HT-29 (cell line): ENCODE measurements around the gene PRKCE. TPM values are rescaled to one million over a fixed set of nuclear protein-coding genes. Genes with fewer than 3 reads are reported as not detected.

Source experiments
- DNase-seq: peaks from one replicate; pipeline ENCODE4 v3.0.0-alpha.2; 2015; ENCODE audit warnings: low spot score
- total RNA-seq: library from RNA; depleted of rRNA; stranded (reverse); fragments of >200 nt; shearing (Covaris generic); gene quantifications from 2 replicates; pipeline ENCODE4 v1.2.3, GENCODE V29; 2014

Gene PRKCE
- total RNA-seq, 1 experiment from 2014 or later = 17.7 TPM

GRCh38 chr2:45804987-45805755, 153.7 kb downstream of the PRKCE start:
- no peak for DNase-seq

DNA sequence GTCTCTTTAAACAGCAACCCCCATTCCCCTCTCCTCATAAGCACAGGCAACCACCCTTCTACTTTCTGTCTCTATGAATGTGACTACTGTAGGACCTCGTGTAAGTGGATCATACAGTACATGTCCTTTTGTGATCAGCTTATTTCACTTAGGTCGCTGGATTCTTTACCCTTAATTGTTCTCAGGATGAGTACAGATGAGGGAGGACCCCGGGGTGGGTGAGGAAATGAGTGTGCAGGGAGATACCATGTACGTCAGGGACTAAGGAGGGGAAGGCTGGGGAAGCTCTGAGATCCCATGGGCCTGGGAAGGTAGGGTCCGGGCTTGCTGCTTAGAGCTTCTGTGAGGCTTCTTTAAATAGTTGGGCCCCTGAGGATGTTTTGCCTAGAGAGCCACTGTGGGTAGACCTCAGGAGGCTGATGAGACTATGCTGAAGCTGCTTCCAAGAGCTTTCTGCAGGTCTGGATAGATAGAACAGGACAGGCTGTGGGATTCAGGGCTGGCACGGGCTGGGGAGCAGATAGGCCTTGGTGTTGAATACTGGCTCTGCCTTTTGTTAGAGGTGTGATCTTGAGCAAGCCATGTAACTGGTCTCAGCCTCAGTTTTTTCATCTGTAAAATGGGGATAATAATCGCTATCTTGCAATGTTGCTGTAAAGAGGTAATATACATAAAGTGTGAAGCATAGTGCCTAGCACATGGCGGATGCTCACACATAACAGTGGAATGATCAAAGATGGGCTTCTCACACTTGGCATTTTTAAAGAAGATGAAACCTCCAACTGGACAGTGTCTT, 155.3 kb downstream of the PRKCE start:
- no peak for DNase-seq

DNA sequence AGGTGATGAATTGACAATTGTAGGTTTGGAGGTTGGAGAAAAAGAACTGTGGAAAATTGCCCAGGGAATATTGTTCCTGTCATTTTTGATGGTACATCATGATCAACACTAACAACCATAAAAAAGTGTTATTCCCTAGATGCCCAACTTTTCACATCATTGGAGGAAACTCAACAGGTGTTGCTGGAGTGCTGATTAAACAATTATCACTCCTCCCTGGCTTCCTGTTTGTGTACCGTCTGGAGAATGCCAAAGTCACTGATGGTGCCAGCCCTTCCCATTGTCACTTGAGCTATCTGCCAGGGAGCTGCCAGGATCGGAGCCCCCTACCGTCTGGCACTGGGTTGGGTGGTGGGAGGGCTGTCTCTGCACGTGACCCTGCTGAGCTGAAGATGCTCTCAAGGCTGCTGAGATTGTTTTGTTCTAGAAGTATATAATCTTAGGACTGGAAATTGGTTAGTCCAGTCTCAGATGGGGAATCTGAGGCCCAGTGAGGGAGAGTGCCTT, 156.9 kb downstream of the PRKCE start:
- no peak for DNase-seq

- DNase-seq = no peak
These were observed 157.7 kb downstream of the PRKCE start for GRCh38 chr2:45809205-45809604.

GRCh38 chr2:45812011-45812500, 160.6 kb downstream of the PRKCE start:
- DNase-seq = no peak

- no peak for DNase-seq
These were observed 161.8 kb downstream of the PRKCE start for GRCh38 chr2:45813003-45813941.

DNA sequence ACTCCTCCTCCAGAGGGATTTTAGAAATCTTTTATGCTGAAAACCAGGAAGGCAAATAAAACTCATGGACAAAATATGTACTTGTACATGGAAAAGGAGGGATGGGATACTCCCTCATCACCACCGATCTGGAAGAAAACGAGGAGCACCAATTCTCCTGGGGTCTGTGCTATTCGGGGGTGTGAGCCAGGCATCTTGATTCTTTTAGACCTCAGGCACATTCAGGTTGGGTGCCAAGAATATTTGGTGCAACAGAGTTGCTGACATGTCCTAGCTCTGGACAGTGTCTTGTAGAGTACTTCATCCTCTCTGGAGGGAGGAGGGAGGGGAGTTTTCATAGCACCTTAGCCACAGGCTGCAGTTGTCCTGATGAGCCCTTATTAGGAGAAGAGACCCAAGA, 163.0 kb downstream of the PRKCE start:
- DNase-seq = no peak

- DNase-seq = no peak
These were observed 163.6 kb downstream of the PRKCE start for GRCh38 chr2:45814951-45815621.

DNA sequence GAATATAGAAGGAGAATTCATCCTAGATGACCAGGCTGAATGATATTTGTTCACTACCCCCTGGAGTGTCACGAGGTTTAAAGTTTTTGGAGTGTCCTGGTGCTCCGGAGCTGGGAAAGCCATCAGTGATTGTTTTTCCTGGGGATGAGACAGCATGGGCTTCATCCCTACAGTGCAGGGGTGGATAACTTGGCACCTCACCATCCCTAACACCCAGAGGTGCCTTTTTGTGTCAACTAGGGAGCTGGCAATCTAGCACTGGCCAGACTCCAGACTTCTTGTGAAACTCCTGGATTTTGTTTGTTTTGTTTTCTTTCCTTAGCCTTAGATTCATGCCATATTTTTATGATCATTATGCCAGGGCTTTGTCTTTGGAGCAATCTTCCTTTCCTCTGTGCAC, 164.8 kb downstream of the PRKCE start:
- DNase-seq = no peak

GRCh38 chr2:45818591-45818990, 167.1 kb downstream of the PRKCE start:
- DNase-seq = no peak

DNA sequence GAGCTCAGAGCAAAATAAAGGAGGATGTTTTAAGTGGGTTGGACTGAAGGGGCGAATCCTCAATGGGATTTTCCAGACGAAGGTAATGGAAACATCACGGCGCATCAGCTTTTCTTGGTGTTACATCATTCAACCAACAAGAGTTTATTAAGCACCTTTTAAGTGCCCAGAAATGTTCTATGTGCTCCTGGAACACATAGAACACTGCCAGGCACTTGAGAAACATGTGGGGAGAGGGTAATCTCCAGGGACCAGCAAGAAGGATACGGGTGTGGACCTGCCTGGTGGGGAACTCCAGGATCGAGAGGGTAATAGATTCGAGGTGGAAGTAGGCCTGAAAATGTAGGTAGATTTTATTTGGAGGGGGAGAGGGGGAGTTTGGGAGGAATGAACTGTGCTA, 168.6 kb downstream of the PRKCE start:
- DNase-seq = no peak

DNA sequence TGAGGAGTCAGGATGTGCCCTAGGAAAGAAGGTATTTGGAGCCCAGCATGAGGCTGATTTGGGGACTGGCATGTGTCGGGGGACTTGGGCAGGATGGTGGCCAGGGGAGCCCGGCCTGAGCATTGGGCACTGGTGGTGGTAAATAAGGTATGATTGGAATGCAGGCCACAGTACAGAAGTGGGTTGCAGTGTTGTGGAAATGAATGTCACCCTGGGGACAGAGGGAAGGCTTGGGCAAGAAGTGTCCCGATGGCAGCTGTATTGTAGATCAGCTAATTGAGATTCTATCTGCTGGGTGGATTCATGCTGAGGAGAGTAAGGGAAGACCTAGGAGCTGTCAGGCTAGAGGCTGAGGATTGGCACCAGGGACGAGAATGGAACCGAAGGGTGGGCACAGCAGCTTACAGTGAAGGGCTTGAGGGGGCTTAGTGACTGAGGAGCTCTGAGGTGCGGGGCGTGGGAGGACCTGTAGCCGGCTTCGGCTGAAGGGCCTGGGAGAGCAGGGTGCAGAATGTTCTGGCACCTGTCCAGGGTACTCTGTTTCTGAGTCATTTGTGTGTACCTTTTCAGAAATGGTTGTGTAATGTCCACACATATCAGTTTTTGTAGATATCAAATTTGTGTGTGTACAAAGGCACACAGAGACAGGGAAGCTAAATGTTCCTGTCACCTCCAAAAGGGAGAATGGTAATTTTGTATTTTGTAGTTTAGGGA, 170.2 kb downstream of the PRKCE start:
- DNase-seq = peak; percentile 79

- DNase-seq = no peak
These were observed 170.8 kb downstream of the PRKCE start for GRCh38 chr2:45822272-45822630.

- no peak for DNase-seq
These were observed 172.3 kb downstream of the PRKCE start for GRCh38 chr2:45823723-45824206.

DNA sequence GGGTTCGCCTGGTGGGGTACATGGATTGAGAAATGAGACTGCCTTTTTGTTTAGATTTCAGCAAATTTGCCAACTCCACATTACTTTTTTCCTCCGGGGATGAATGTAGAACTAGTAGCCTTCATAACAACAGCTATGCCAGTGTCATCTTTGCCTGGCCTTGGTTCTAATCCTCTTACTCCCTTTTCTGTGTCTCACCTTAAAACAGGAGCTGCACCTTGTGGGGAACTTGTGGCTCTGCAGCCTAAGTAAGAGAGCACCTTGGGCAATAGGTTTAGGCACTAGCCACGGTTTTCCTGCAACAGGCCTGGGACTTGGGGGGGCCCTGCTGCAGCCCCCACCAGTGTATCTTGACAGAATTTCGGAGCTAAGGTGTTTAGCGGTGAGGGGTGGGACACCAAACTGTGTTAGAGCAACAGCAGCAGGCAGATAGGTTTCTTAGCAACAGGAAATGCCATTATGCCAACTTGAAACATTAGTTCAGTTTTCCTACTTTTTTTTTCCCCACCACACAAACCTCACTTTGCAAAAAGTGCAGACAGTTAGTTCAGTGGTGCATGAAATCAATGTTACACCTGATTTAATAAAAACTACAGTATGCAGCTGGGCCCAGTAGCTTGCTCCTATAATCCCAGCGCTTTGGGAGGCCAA, 173.7 kb downstream of the PRKCE start:
- no peak for DNase-seq

DNA sequence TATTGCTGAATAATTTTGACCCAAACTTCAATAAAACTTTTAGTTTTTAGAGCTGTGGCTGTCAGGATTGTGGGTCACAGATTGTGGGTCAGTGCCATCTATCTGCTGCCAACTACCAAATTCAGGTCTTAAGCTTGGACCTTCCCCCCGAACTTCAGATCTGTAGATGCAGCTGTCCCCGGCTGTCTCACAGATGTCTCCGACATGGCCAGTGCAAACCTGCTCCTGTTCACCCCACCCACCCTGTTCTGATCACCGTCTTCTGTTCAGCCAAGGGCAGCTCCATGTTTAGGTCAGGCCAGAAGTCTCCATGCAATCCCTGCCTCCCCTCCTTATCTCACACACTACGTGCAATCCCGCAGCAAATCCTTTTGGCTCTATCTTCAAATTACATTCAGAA, 175.0 kb downstream of the PRKCE start:
- DNase-seq = no peak

- no peak for DNase-seq
These were observed 175.6 kb downstream of the PRKCE start for GRCh38 chr2:45826884-45827635.

DNA sequence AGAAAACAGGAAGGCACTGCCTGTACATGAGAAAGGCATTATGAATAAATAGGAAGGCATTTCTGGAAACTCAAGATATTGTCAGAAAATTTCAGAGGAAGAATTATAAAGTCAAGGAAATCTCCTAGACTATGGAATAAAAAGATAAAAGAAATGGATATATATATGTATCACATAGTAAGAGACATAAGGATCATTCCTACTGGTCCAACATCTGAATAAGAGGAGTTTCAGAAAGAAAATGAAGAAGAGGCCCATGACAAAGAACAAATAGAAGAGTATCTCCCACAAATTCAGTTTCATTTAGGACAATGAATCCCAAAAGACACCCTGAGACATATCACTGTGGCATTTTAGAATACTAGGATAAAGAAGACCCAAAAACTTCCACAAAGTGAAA, 178.8 kb downstream of the PRKCE start:
- DNase-seq = no peak
